NCI-H82 (cell line): Measurements from ENCODE around the gene MAGI1.

ENCODE experiments used
- DNase-seq: peaks from one replicate; lab custom pipeline; 2025; lab: John Stamatoyannopoulos, UW

MAGI1 gene

DNA sequence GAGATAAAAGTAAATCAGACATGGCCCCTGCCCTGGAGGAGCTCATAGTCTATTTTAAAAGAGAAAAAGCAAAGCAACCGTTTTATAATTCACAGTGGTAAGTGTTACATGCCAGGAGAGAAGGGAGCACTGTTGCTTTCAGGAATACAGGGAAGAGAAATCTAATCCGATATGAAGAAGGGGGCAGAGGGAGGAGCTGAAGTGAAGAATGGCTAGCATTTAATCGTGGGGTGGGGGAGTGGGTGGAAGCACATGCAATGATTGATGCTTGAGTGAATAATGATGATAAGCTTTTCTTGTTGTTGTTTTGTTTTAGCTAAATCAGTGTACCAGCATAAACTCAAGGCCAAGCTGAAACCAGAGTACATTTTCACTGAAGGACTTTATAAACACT is 629.5 kb downstream of the MAGI1 start:
- no peak for DNase-seq

DNA sequence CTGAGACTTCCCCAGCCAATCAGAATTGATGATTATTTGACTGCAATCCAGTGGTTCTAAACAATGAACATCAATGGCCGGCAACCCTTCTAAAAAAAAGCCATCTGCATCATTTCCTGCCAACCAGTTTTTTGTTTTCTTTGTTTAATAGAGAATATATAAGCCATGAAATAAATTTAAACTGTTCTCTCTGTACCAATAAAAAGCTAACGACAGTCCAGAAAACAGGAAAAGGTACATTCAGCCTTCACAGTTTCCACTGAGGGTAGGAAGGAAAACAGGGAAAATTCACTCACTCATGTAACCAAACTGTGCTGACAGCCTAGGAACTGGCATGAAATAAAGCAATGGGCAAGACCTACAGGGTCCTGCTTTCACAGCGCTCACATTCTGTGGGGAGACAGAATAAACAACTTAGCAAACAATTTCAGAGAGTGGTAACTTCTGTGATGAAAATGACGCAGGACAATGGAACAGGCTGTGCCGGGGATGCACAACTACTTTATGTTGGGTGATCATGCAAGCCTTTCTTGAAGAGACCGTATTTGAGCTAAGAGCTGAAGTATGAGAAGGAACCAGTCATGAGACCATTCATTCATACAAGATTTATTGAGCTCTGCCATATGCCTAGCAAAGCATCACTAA is 630.1 kb downstream of the MAGI1 start:
- no peak for DNase-seq

DNA sequence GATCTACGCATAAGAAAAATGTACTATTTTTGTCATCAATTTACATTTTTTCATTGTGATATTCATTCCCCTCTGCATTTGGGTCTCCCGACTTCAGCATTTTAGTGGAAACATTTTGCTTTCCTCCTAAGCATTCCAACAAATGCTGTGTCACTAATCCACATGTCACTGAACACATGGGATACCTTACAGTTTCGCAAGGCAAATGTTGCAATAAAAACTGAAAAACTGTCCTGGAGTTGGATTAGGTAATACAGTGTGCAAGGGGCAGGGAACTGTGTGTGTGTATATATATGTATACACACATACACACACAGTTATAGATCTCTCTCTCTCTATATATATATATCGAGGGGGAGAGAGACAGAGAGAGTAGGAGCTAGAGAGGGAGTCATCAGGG is 632.2 kb downstream of the MAGI1 start:
- DNase-seq = no peak

DNA sequence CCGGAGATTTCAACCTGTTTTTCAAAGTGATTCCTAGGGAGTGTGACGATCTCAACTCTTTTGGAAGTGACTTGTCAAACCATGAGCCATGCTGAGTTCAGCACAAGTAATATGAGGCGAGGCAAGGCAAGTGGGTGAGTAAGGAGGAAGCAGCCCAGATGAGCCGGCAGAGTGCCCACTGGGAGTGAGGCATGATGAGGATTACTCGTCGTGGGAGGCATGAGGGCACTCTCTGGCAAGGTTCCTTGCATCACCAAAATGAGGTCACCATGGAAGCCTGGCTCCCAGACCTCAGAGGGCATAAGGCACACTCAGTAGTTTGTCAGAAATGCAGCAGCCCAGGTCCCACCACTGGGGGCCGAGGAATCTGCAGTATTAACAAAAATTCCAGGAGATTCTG is 636.1 kb downstream of the MAGI1 start:
- no peak for DNase-seq

DNA sequence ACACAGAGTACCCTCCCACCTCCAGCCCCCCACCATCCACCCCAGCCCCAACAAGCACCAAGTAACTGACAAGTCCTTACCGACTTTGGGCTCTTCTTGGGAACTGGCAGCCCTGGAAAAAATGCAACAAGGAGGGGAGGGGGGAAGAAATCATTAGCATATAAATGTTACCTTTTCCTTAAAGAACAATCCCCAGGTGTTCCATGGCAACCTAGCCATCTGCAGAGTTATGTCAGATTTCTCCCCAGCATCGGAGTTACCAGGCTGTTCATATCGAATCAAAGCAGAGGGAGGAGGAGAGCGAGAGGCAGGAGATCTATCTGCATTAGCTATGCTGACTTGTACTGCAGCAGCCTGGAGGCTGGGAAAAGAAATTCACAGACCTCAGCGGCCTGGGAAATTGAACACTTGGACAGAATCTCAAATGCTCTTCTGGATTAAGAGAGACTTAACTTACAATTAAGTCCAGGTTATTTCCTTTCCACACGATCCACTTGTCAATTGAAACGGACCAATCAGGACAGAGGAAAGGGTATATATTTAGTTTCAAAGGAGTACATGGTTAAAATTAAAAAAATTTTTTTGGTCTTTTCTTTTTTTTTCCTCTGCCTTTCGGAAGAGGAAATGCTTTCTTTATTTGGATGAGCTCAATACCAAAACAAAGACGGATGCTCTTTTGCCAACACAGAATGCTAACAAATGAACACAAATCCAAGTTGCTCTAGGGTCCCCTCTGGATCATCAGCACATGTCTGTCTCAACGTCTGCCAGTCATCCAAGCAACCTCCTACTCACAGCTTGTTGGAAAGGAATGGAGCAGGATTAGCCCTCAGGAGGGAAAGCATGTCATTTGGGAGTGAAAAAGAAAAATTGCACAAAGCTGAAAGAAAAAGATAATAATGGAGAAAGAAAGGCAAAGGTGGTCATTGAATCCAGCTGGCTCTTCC is 637.1 kb downstream of the MAGI1 start:
- DNase-seq = no peak

DNA sequence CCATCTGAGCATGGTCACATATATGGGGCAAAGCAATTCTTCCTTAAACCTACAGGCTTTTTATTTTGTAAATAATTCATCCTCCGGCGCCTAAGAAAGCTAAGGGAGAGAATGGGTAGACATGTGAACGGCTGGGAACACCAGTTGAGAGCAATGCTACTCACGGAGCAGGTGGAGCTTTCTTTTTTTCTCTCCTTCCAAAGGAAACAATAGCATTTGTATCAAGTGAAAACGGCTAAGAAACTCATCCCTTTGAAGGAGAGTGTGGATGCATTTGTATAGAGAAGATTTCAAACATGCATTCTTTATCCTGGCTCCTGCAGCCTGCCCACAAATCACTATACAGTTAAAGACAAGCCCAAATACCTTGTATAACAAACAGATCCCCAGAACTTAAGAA is 637.8 kb downstream of the MAGI1 start:
- DNase-seq = no peak

DNA sequence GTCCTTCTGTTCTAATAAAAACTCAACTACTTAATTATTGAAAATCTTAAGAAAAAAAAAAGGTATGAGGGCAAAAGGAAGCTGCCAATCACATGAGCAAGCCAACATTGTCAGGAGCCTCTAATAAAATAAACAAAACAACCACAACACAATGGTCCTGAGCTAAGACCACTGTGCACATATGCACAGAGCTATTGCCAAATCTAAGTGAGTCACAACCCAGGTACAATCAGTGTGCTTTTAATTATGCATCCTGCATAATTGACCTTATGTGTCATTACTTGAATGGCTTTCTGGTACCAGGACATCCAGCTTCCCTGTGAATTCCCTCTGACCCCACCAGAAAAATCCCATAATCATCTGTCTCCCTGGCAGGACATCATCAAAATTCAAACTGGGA is 639.8 kb downstream of the MAGI1 start:
- DNase-seq = no peak

DNA sequence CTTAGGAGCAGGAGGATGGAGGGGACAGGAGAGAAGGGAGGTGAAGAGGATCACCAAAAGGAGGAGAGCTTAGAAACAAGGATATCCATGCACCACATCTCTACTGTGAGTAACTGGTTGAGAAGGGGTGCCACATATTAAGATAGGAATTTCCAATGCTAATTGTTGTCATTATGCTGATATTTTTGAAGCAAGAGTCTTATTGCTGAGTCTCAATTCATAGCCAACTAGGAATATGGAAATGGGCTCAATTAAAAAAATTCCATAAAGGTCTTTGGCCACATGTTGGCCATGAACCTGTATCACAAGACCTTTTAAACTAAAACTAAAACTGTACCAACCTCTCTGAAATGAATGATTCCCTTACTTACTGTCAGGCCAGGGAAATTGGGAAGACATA is 642.6 kb downstream of the MAGI1 start:
- no peak for DNase-seq

DNA sequence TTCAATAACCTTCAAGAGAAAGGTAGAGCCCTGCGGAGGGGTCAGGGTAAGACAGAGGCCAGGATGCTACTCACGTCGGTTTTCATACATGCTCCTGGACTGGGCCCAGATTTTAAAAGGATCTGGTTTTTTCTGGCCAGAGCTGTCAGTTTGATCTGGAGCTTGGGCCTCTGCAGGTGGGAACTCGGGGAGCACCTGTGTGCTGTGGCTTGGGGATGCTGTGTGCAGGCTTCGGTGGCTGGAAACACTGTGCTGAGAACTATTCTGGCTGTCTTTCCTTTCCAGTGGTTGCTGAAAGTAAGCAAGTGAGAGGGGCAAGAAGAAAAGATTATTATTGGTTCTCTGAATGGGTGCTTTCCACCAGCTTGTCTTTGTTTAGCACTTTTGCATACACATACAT is 647.6 kb downstream of the MAGI1 start:
- no peak for DNase-seq

DNA sequence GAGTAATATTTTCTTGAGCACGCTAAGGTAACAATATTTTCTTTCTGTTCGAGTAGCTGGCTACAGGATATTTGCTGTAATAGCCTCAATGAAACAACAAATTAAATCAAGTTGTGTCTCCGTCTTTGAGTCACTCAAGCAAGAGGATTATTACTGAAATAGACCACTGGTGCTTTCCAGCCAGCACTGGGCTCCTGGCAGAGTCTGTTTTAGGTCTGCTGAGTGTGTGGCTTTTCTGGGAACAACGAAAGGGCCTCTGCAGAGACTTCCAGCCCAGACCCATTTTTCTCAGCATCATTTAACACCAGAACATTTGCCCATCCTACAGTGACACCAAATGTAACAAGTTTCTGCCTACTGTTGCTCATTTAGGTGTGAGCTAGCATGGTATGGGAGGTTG is 652.9 kb downstream of the MAGI1 start:
- no peak for DNase-seq

DNA sequence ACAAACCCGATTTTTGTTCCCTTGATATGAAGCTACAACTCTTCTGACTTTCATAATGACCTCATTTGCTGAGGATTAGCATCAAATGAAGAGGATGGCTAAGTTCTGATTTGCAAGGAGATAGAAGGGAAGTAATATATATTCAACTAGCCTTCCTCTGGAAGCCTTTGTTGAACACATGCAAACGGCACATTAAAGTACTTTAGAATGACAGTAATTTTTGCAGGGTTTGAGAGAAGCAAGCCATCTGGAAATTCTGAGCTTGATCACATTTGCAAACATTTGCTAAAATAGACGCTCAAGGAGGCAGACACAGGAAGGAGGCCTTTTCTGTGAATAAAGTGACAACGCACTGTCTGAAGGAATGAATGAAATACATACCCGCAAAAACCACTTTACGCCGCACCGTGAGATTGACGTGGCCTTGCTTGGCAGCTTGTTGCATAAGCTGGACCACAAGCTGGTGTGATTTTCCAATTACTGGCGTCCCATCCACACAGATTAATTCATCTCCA is 657.2 kb downstream of the MAGI1 start:
- DNase-seq = no peak

DNA sequence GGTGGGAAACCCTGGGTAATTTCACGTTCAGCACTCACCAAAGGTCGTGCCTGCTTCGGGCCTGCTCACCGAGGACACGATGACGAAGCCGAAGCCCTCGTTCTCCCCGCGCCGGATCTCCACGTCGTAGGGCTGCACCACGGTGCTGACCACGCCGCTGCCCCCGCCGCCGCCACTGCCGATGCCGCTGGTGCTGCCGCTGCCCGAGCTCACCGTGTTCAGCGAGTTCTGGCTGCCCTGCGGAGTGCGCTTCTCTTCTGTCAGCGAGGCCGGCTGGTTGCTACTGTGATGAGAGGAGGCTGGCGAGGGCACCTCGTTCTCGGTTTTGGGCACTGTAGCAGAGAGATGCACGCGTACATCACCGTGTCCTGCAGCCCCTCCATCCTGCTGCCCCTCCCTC is 659.5 kb downstream of the MAGI1 start:
- no peak for DNase-seq

DNA sequence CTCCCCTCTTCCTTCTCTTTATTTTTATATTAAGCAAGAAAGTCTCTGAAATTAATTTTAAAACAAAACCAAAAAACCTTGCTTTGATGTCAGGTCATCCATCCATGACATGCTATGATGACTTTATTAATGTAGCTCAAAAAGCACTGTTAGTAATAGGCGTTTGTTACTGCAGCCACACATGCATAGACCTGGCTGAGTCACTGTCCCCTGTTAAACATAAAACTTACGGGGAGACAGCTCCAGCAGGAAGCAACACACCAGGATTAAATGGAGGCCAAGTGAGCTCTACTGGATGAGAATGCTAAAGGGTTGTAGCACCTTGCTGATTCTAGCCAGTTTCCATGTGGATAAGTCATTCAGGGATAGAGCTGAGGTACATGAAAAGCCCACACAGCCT is 661.1 kb downstream of the MAGI1 start:
- no peak for DNase-seq

DNA sequence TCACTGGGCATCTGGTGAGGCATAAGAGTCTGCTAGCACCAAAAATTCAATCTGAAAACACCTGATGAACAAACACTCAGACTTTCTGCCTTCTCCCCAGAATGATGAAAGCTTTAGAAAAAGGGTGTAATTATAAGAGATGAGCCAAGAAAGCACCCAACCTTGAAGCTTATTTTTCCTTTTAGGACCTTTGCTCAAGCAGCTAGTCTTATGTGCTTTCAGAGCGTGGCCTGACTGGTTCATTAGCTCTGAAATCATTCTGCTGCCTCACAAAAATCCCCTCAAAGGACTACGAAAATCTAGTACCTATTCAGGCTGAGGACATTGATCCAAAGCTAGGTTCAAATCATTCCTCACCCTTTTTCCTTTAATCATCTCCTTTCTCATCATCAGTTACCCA is 662.3 kb downstream of the MAGI1 start:
- no peak for DNase-seq

DNA sequence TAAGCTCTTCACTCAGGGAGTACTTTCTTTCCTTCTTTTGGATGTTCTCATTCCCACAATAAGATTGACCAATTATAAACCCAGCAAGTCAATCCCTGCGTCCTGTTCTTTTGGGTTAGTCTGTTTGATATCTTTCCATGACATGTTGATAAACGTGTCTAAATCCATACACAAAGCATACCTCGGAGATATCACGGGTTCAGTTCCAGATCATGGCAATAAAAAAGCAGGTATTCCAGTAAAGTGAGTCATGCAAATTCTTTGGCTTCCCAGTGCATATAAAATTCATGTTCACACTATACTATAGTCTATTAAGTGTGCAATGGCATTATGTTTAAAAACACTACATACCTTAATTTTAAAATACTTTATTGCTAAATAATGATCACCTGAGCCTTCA is 667.7 kb downstream of the MAGI1 start:
- no peak for DNase-seq

DNA sequence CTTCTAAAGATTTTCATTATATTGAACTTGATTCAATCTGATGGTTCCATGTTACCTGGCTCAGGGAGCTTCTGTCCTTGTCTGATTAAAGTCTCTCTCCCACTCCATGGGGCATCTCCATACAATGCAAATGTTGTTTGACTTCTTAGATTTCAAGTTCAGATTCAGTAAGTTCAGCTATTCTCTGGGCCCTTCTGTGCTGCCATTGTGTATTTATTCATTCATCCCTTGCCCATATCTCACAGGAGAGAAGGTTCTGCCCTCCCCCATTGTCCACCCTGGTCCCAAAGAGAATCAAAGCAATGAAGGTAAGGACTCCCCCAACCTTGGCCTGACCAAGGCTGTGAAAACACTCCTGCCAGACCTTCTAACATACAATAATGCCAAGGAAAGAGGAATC is 669.9 kb downstream of the MAGI1 start:
- no peak for DNase-seq

DNA sequence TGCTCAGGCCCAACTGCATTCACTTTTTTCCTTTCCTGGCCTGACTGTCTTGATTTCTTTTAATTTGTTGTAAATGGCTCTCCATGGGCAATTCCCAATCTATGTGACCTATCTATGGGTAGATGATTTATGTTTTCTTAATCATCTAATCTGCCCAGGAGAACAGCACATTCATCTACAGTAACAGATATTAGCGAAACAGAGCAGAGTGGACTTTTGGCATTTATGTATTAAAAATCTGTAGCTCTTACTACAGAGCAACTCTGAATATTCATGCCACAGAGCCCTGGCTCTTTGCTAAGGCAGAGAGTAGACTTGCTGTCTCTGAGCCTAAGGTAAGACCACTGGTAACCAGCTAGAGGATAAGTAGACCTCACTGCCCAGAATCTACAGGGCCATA is 676.0 kb downstream of the MAGI1 start:
- no peak for DNase-seq

DNA sequence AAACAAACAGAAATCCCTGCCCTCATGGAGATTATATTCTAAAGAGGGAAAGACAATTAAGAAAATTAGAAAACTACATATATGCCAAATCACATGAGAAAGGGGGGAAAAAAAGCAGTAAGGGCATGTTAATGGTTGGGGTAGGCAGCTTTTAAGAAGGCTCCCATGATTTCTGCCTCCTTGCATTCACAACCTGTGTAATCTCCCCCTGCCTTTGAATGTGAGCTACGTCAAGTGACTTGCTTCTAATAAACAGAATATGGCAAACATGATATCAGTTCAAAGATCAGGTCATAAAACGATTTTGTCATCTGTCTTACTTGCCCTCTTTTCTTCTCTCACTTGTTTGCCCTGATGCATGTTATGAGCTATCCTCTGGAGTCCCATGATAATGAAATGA is 677.3 kb downstream of the MAGI1 start:
- DNase-seq = no peak

DNA sequence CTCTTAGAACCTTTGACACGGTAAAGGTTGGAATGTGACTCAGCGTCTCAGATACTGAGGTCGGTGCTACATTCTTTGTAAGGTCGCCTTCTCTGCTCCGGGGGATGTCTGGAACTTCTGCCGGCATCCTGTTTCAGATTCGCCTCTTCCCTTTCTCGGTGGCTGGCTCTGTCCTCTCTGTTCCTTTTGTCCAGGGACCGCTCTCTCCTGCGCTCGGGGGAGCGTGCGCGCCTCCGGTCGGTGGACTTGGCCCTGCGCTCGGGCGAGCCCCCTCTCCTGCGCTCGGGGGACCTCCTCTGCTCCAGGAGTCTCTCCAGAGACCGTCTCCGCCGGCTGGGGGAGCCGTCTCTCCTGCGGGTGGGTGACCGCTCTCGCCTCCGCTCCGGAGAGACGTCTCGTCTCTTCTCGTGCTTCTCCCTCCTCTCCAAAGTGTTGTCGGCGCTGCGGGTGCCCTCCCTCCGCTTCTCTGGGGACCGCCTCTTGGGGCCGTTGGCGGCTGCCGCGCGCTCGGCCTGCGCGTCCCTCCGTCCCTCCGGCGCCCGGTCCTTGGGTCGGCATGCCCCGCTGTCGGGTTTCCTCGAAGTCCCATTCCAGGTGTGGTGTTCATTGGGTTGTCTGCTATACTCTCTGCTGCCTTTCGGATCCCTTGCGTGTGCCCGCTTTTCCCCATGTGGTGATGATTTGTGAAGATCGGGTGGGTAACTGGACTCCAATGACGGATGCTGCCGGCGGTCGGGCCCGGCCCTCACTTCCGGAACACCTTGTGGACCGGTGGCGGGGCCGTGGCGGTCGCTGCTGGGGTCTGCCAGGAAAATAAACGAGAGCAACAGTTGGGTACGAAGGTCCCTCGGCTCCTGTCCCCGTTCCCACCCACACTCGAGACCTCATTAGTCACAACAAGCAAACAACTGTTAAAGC is 682.1 kb downstream of the MAGI1 start:
- DNase-seq = no peak

DNA sequence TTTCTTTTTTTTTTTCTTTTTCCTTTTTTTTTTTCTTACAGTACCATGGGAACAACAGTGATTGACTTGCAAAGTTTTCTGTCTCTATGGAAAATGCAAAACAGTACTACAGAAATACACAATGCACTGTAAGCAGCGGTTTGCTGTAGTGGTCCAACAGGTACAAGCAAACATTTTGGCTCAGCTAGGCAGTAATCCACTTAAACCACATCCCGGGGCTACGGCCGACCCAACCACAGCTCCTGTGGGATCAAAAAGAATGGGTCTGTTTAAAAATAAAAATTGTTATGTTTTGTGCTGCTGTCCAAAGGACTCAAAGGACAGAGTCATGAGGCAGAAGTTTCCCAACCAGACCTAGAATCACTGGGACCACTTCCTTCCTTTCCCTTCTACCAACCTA is 683.8 kb downstream of the MAGI1 start:
- no peak for DNase-seq

DNA sequence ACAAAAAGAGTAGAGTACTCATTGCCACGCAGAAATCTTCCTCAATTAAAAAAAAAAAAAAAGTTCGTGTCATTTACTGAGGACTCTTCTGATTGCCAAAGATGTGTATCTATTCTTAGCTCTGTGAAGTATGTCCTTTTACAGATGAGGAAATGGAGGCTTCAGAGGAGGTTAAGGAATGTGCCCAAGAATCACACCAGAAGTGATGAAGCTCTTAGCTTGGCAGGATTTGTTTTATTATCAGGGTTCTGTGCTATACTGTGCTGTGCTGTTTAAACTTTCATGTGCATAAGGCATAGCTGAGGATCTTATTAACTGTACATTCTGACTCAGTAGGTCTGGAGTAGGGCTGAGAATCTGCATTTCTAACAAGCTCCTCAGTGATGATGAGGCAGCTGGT is 685.8 kb downstream of the MAGI1 start:
- no peak for DNase-seq

DNA sequence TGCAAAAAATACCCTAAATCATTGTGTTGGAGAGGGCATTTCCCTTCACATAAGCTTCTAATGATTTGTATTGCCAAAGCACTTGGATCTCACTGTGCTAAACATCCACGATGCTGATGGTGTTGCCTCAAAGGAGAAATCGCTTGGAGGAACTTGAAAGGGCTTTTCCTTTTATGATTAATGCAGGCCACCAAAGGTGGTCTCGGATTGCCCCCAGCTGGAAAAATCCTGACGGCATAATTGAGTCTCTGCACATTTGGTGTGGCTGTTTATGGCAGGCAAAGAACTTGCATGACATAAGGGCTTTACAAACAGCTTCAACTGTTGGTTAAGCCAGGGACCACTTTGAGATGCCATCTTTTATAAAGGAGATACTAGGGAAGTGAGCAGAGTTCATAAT is 687.0 kb downstream of the MAGI1 start:
- no peak for DNase-seq
